ENCODE measurements around the gene KCNJ18.
"Not testable (repeated sequence)": the region's sequence is repeated elsewhere in the genome, so short reads cannot be mapped to it uniquely, and the experiment has no call there.

DNA sequence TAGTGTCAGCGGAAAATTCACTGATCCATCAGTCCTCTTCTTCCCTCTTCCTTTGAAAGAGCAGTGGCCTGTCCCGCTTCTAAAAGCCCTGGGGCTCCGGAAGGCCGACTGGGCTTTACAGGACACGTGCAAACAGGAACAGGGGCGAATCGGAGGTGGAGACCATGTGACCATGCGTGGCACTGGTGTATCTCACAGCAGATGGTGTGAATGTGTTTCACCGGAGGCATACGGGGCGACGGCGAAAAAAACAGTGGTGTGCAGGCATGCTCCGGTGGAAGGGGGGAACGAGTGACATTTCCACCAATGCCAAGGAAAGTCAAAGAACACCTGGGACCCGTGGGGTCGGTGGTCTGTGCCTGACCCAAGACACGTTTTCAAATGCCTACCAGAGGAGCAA, 8.4 kb upstream of the KCNJ18 start:
- not testable (repeated sequence) for TF ChIP-seq POLR2A (IDR thresholded peaks at IDR 0.05; ENCODE audit: low read length); GATA1 (IDR thresholded peaks at IDR 0.05; ENCODE audit: low read depth, low read length)
